A549 (cell line): ENCODE measurements around the gene TRA2B. TPM values are rescaled to one million over a fixed set of nuclear protein-coding genes. Genes with fewer than 3 reads are reported as not detected.

ENCODE experiments used
- ATAC-seq, 2 experiments: fragments of 200-7000 bp in 1 of 2; fragments of >200 bp in 1 of 2; cut with Nextera tagmentation in 1 of 2; cut with Tn5 transposase in 1 of 2; 3 replicates each; pipeline versions ENCODE4 v1.8.0 to v1.9.1; 2018 to 2020; ENCODE audit warnings: mild to moderate bottlenecking in 1 of 2, moderate library complexity in 1 of 2
- CTCF ChIA-PET: fragments of 300-600 bp; sonication (Branson Sonifier 250); formaldehyde crosslinking; extraction: SDS; loops from one replicate; lab custom pipeline; 2021; ENCODE audit warnings: antibody characterized with exemption, inconsistent platforms; lab: Yijun Ruan, JAX
- POLR2A ChIA-PET: fragments of 350-600 bp; formaldehyde crosslinking; extraction: SDS; loops from one replicate; lab custom pipeline; 2021; ENCODE audit warnings: antibody characterized with exemption, inconsistent platforms; lab: Yijun Ruan, JAX
- DNase-seq, 2 experiments: peaks; one replicate each; pipeline versions ENCODE4 v3.0.0 to v3.0.0-alpha.2; 2011 to 2016; ENCODE audit warnings: low read depth in 1 of 2, low spot score in 1 of 2
- FAIRE-seq: peaks from 2 replicates; lab custom pipeline; 2011; peaks lifted over from hg19 to GRCh38; lab: Jason Lieb, UNC
- H3K27ac ChIP-seq, 2 experiments: fragments of >200 bp; sonication (Bioruptor Twin); formaldehyde crosslinking; 3 replicates each; pipeline ENCODE4 v1.5.1; 2016 to 2017
- H3K4me1 ChIP-seq: fragments of >200 bp; sonication (Bioruptor Twin); formaldehyde crosslinking; 3 replicates; pipeline ENCODE4 v1.6.1; 2016
- H3K4me2 ChIP-seq: fragments of >200 bp; sonication (Bioruptor Twin); formaldehyde crosslinking; 3 replicates; pipeline ENCODE4 v1.6.1; 2016
- H3K4me3 ChIP-seq: fragments of >200 bp; sonication (Bioruptor Twin); formaldehyde crosslinking; 3 replicates; pipeline ENCODE4 v1.5.1; 2016
- H3K9me3 ChIP-seq: fragments of >200 bp; sonication (Bioruptor Twin); formaldehyde crosslinking; 3 replicates; pipeline ENCODE4 v1.6.1; 2016
- FOSL2 ChIP-seq, 2 experiments: fragments of 450-650 bp in 1 of 2; fragments of >200 bp in 1 of 2; sonication (Bioruptor Twin) in 1 of 2; formaldehyde crosslinking; IDR thresholded peaks; 2 replicates each; pipeline versions ENCODE4 v1.5.0 to v1.6.1; 2016 to 2020; ENCODE audit warnings: mild to moderate bottlenecking in 1 of 2, moderate library complexity in 1 of 2
- HEYL ChIP-seq: fragments of 250-450 bp; sonication (Bioruptor Pico); IDR thresholded peaks from 2 replicates; pipeline ENCODE4 v1.8.0; 2021; ENCODE audit warnings: mild to moderate bottlenecking, moderate library complexity
- HOXA7 ChIP-seq: fragments of 250-450 bp; sonication (Bioruptor Pico); IDR thresholded peaks from 2 replicates; pipeline ENCODE4 v1.5.0; 2020; ENCODE audit warnings: mild to moderate bottlenecking, moderate library complexity
- HOXB5 ChIP-seq: fragments of 250-450 bp; sonication (Bioruptor Pico); IDR thresholded peaks from 2 replicates; pipeline ENCODE4 v1.5.0; 2020; ENCODE audit warnings: mild to moderate bottlenecking, moderate library complexity
- JUN ChIP-seq, 2 experiments: fragments of >200 bp; sonication (Bioruptor Twin); formaldehyde crosslinking; IDR thresholded peaks; 2 replicates in 1 of 2; 3 replicates in 1 of 2; pipeline ENCODE4 v1.6.1; 2016 to 2017
- KDM1A ChIP-seq: fragments of 200-600 bp; sonication (generic); IDR thresholded peaks from 2 replicates; pipeline ENCODE4 v1.6.1; 2016; ENCODE audit warnings: low read depth, mild to moderate bottlenecking
- MAZ ChIP-seq: fragments of 150-350 bp; IDR thresholded peaks from 2 replicates; pipeline ENCODE4 v1.6.1; 2014; ENCODE audit warnings: antibody characterized with exemption, low read depth, low read length, borderline replicate concordance
- POLR2A ChIP-seq: IDR thresholded peaks from 2 replicates; pipeline ENCODE4 v1.6.1; 2012; ENCODE audit warnings: mild to moderate bottlenecking, low read length
- POLR2AphosphoS2 ChIP-seq: conservative IDR thresholded peaks from 2 replicates; pipeline ENCODE4 v1.6.1; 2012; ENCODE audit warnings: low read length, improper control_type of control experiment, inconsistent platforms
- RAD21 ChIP-seq, 2 experiments: fragments of >200 bp in 1 of 2; sonication (Bioruptor Twin) in 1 of 2; formaldehyde crosslinking in 1 of 2; IDR thresholded peaks in 1 of 2; conservative IDR thresholded peaks in 1 of 2; 2 replicates in 1 of 2; 3 replicates in 1 of 2; pipeline ENCODE4 v1.6.1; 2012 to 2018; ENCODE audit warnings: inconsistent platforms in 1 of 2
- RFX5 ChIP-seq: fragments of 450-650 bp; IDR thresholded peaks from 2 replicates; pipeline ENCODE4 v1.7.1; 2014; ENCODE audit warnings: antibody characterized with exemption, mild to moderate bottlenecking, moderate library complexity
- RNF2 ChIP-seq: fragments of 200-600 bp; sonication (generic); IDR thresholded peaks from 2 replicates; pipeline ENCODE4 v1.6.1; 2016; ENCODE audit warnings: low read depth, mild to moderate bottlenecking, antibody characterized with exemption, moderate library complexity, borderline replicate concordance
- SREBF2 ChIP-seq: fragments of 450-650 bp; IDR thresholded peaks from 2 replicates; pipeline ENCODE4 v1.6.1; 2014; ENCODE audit warnings: mild to moderate bottlenecking, moderate library complexity
- TFCP2L1 ChIP-seq: fragments of 250-450 bp; sonication (Bioruptor Pico); IDR thresholded peaks from 2 replicates; pipeline ENCODE4 v1.5.0; 2021; ENCODE audit warnings: mild to moderate bottlenecking
- ZSCAN20 ChIP-seq: fragments of 250-450 bp; sonication (Bioruptor Pico); IDR thresholded peaks from 2 replicates; pipeline ENCODE4 v1.8.0; 2022; ENCODE audit warnings: mild to moderate bottlenecking, moderate library complexity
- WGBS: methylation state at CpG from one replicate; pipeline ENCODE4 v1.1.6; 2017; ENCODE audit errors: missing lambda C conversion rate; 5-methylcytosine and 5-hydroxymethylcytosine counted together
- polyA plus RNA-seq, 4 experiments: library from polyadenylated mRNA; depleted of rRNA in 3 of 4; stranded (reverse); fragments of >200 nt; fragmentation: RNase III in 1 of 4; extraction: RNeasy Plus Mini Kit Qiagen cat#74134 plus additional on column Dnase treatment in 1 of 4; gene quantifications; 2 replicates in 3 of 4; 3 replicates in 1 of 4; pipeline ENCODE4 v1.2.3, GENCODE V29; 2011 to 2017
- TF ChIP-seq, protein P1 (sequence below): fragments of 200-600 bp; sonication (generic); IDR thresholded peaks from 2 replicates; pipeline ENCODE4 v1.6.1; 2016; ENCODE audit warnings: antibody characterized with exemption, mild to moderate bottlenecking, moderate library complexity
- TF ChIP-seq, protein P2 (sequence below): IDR thresholded peaks from 2 replicates; pipeline ENCODE4 v1.6.1; 2012
- TF ChIP-seq, protein P3 (sequence below): fragments of 150-350 bp; IDR thresholded peaks from 2 replicates; pipeline ENCODE4 v1.6.1; 2014; ENCODE audit warnings: low read depth, mild to moderate bottlenecking, low read length
- TF ChIP-seq, protein P4 (sequence below): IDR thresholded peaks from 2 replicates; pipeline ENCODE4 v1.6.1; 2012; ENCODE audit warnings: low read depth, borderline replicate concordance
- TF ChIP-seq, protein P5 (sequence below): fragments of 250-450 bp; sonication (Bioruptor Pico); IDR thresholded peaks from 2 replicates; pipeline ENCODE4 v1.5.0; 2020; ENCODE audit warnings: low read depth, mild to moderate bottlenecking, moderate library complexity

Gene TRA2B
- polyA plus RNA-seq, 2 of the 4 experiments (the other 2 are of a cell fraction), result 193 to 273 TPM

DNA sequence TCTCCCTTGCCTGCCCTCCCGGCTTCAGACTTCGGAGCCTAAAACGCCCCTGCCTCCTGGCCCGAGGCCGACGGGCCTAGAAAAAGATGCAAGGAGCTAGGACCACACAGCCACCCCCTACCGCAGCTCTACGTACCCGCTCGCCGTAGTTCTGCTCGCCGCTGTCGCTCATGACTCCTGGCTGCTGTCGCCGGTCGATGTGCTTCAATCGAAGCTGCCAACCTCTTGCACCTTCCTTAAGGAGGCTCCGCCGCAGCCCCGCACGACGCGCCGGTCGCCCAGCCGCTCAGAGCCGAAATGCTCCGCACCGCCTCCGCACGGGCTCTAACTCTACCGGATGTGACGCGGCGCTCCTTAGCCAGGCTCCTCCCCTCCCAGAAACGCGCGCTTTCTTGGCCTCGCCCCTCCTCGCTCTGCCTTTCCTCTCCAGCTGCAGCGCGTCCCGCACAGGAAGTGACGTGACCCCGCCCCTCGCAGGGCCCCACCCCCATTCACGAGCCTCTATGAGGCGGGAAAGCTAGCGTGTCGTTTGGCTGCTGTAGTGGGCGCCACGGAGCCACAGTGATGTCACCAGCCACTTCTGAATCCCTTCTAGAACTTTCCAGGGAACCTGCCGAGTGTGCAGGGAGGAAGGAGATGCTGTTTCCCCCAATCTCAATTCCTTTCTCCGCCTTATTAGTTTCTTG lies at the start of gene TRA2B (continued):
- TF ChIP-seq, protein P1, sequence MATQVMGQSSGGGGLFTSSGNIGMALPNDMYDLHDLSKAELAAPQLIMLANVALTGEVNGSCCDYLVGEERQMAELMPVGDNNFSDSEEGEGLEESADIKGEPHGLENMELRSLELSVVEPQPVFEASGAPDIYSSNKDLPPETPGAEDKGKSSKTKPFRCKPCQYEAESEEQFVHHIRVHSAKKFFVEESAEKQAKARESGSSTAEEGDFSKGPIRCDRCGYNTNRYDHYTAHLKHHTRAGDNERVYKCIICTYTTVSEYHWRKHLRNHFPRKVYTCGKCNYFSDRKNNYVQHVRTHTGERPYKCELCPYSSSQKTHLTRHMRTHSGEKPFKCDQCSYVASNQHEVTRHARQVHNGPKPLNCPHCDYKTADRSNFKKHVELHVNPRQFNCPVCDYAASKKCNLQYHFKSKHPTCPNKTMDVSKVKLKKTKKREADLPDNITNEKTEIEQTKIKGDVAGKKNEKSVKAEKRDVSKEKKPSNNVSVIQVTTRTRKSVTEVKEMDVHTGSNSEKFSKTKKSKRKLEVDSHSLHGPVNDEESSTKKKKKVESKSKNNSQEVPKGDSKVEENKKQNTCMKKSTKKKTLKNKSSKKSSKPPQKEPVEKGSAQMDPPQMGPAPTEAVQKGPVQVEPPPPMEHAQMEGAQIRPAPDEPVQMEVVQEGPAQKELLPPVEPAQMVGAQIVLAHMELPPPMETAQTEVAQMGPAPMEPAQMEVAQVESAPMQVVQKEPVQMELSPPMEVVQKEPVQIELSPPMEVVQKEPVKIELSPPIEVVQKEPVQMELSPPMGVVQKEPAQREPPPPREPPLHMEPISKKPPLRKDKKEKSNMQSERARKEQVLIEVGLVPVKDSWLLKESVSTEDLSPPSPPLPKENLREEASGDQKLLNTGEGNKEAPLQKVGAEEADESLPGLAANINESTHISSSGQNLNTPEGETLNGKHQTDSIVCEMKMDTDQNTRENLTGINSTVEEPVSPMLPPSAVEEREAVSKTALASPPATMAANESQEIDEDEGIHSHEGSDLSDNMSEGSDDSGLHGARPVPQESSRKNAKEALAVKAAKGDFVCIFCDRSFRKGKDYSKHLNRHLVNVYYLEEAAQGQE, result peak; percentile 20; the same call in 1 of the 2 replicates
- TF ChIP-seq JUN (IDR thresholded peaks at IDR 0.05), result peak; percentile 74 to 91; a peak in 4 of 5 replicates
- TF ChIP-seq, protein P2, sequence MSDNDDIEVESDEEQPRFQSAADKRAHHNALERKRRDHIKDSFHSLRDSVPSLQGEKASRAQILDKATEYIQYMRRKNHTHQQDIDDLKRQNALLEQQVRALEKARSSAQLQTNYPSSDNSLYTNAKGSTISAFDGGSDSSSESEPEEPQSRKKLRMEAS, result peak; percentile 98
- TF ChIP-seq, protein P3, sequence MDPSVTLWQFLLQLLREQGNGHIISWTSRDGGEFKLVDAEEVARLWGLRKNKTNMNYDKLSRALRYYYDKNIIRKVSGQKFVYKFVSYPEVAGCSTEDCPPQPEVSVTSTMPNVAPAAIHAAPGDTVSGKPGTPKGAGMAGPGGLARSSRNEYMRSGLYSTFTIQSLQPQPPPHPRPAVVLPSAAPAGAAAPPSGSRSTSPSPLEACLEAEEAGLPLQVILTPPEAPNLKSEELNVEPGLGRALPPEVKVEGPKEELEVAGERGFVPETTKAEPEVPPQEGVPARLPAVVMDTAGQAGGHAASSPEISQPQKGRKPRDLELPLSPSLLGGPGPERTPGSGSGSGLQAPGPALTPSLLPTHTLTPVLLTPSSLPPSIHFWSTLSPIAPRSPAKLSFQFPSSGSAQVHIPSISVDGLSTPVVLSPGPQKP, result no peak
- no peak for TF ChIP-seq HEYL
- TF ChIP-seq RNF2, result no peak
- TF ChIP-seq, protein P4, sequence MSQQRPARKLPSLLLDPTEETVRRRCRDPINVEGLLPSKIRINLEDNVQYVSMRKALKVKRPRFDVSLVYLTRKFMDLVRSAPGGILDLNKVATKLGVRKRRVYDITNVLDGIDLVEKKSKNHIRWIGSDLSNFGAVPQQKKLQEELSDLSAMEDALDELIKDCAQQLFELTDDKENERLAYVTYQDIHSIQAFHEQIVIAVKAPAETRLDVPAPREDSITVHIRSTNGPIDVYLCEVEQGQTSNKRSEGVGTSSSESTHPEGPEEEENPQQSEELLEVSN, result peak; percentile 99
- TF ChIP-seq KDM1A, result no peak
- TF ChIP-seq, protein P5, sequence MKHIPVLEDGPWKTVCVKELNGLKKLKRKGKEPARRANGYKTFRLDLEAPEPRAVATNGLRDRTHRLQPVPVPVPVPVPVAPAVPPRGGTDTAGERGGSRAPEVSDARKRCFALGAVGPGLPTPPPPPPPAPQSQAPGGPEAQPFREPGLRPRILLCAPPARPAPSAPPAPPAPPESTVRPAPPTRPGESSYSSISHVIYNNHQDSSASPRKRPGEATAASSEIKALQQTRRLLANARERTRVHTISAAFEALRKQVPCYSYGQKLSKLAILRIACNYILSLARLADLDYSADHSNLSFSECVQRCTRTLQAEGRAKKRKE, result peak; percentile 71; the same call in 1 of the 2 replicates
- TF ChIP-seq HOXB5, result 0 out of 2 replicates have a peak, but pooled peaks have one; percentile 61

DNA sequence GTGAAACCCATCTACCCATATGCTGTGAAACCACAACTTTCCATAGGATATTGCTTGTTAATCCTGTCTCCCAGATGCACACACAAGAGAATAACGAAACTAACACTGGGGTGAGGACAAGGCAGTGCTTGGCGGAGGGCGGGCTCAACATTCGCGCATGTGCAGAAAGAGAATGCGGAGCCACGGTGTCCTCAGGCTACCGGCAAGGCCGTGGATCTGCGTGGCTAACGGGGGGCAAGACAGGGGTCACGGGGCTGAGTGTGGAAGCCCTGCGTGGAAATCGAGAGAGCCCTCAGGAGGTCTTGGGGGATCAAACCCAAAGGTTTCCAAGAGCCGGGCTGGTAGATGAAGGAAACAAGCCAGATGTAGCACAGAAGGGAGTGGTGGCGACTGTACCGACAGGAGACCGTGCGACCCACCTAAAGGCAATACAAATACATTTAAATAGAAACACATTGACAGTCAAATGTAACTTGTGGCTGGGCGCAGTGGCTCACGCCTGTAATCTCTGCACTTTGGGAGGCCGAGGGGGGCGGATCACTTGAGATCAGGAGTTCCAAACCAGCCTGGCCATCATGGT lies 48.5 kb upstream of the TRA2B start:
- Histone ChIP-seq H3K27ac (peak overlapping the region; percentile 24 to 66; a peak in 5 of 6 replicates), H3K4me2 (peak overlapping the region; percentile 52), H3K9me3 (no peaks in the 10 kb centered on the region), H3K4me3 (peak overlapping the region; percentile 19; the same call in 2 of the 3 replicates), H3K4me1 (peaks cover 24% of the 10 kb centered on the region)
- peak; percentile 59 to 60 for ATAC-seq
- WGBS, result 63% methylated on average over 21 of the region's 23 CpGs
- no peak for FAIRE-seq
- ChIA-PET POLR2A (interaction anchor here (1.0 kb wide), 1 partner anchor 256 kb away, joined by 3 read pairs; no protein-coding TSS in a partner anchor), CTCF (interaction anchor here (1.8 to 2.0 kb wide), 2 partner anchors 273 to 291 kb away, joined by 5 to 7 read pairs; no protein-coding TSS in a partner anchor)
- TF ChIP-seq SREBF2 (no peak), POLR2A (0 out of 2 replicates have a peak, but pooled peaks have one; percentile 12), POLR2AphosphoS2 (no peak), RNF2 (no peak), RAD21 (conservative IDR thresholded peaks at IDR 0.05 in 1 of 2, IDR thresholded peaks at IDR 0.05 in 1 of 2) (no peak), RFX5 (no peak), MAZ (no peak), HOXA7 (CRISPR knock-in tag) (no peak), TFCP2L1 (CRISPR knock-in tag) (no peak), HOXB5 (no peak), ZSCAN20 (CRISPR knock-in tag) (no peak), FOSL2 (IDR thresholded peaks at IDR 0.05) (no peak), FOSL2 (CRISPR knock-in tag; IDR thresholded peaks at IDR 0.05) (no peak)
- TF ChIP-seq, protein P4, result 0 out of 2 replicates have a peak, but pooled peaks have one; percentile 32
- peak; percentile 44 to 65 for DNase-seq
